GM12878 (cell line): ENCODE data around the gene ANO1. TPM values are rescaled to one million over a fixed set of nuclear protein-coding genes. Genes with fewer than 3 reads are reported as not detected.

Experiments
- ATAC-seq: fragments of 200-7000 bp; cut with Tn5 transposase; 3 replicates; pipeline ENCODE4 v1.9.1; 2020; ENCODE audit warnings: mild to moderate bottlenecking, moderate library complexity
- BruUV-seq: library from RNA; stranded (reverse); fragments of 400-500 nt; replicated peaks from 2 replicates; lab custom pipeline; 2021; lab: Mats Ljungman, UMichigan
- CTCF ChIA-PET: fragments of 300-600 bp; sonication (Branson Sonifier 250); formaldehyde crosslinking; extraction: SDS; loops from one replicate; lab custom pipeline; 2021; ENCODE audit warnings: inconsistent platforms; lab: Yijun Ruan, JAX
- POLR2A ChIA-PET: fragments of 350-600 bp; formaldehyde crosslinking; extraction: SDS; loops from one replicate; lab custom pipeline; 2021; ENCODE audit warnings: inconsistent platforms; lab: Charles Lee
- RAD21 ChIA-PET: fragments of 300-600 bp; sonication (Branson Sonifier 250); formaldehyde crosslinking; loops from one replicate; lab custom pipeline; 2023; ENCODE audit warnings: antibody characterized with exemption; ENCODE audit not compliant: unreplicated experiment; lab: Charles Lee
- SMC1A ChIA-PET: fragments of 300-600 bp; sonication (Branson Sonifier 250); formaldehyde crosslinking; loops from one replicate; lab custom pipeline; 2023; ENCODE audit not compliant: unreplicated experiment, uncharacterized antibody; lab: Charles Lee
- DNase-seq: peaks from one replicate; pipeline ENCODE4 v3.0.0-alpha.2; 2011; ENCODE audit warnings: low read depth, low spot score
- FAIRE-seq: peaks from 3 replicates; lab custom pipeline; 2011; peaks lifted over from hg19 to GRCh38; lab: Jason Lieb, UNC
- H2AFZ ChIP-seq: 2 replicates; pipeline ENCODE4 v1.6.0; 2011; ENCODE audit warnings: low read depth, low read length, control low read depth; ENCODE audit not compliant: control insufficient read depth
- H3K27ac ChIP-seq: 2 replicates; pipeline ENCODE4 v1.5.1; 2011; ENCODE audit warnings: control low read depth; ENCODE audit not compliant: control insufficient read depth, insufficient read depth
- H3K27me3 ChIP-seq, 2 experiments: replicated peaks in 1 of 2; 2 replicates each; pipeline versions ENCODE4 v1.6.0 to v1.6.1; 2011; ENCODE audit warnings: low read length in 1 of 2; ENCODE audit not compliant: control insufficient read depth in 2 of 2, insufficient read depth in 2 of 2
- H3K36me3 ChIP-seq, 2 experiments: 2 replicates each; pipeline ENCODE4 v1.5.1; 2011; ENCODE audit warnings: low read length in 1 of 2; ENCODE audit not compliant: control insufficient read depth in 2 of 2, insufficient read depth in 2 of 2
- H3K4me1 ChIP-seq: 2 replicates; pipeline ENCODE4 v1.6.1; 2011; ENCODE audit warnings: mild to moderate bottlenecking, low read length, moderate library complexity, mixed read lengths; ENCODE audit not compliant: control insufficient read depth, insufficient read depth
- H3K4me2 ChIP-seq: 2 replicates; pipeline ENCODE4 v1.6.0; 2011; ENCODE audit warnings: control low read depth; ENCODE audit not compliant: control insufficient read depth, insufficient read depth
- H3K4me3 ChIP-seq: fragments of 200-600 bp; sonication (generic); 2 replicates; pipeline ENCODE4 v1.5.1; 2016
- H3K79me2 ChIP-seq: 2 replicates; pipeline ENCODE4 v1.6.0; 2011; ENCODE audit warnings: low read length; ENCODE audit not compliant: control insufficient read depth, insufficient read depth
- H3K9ac ChIP-seq: 2 replicates; pipeline ENCODE4 v1.8.0; 2011; ENCODE audit warnings: low read length, control low read depth, mixed read lengths; ENCODE audit not compliant: control insufficient read depth, insufficient read depth
- H3K9me3 ChIP-seq: replicated peaks from 3 replicates; pipeline ENCODE4 v1.5.1; 2011; ENCODE audit warnings: mild to moderate bottlenecking, low read length; ENCODE audit not compliant: control insufficient read depth, insufficient read depth
- H4K20me1 ChIP-seq: 2 replicates; pipeline ENCODE4 v1.6.0; 2011; ENCODE audit not compliant: control insufficient read depth, insufficient read depth
- ATF7 ChIP-seq: fragments of 450-650 bp; IDR thresholded peaks from 2 replicates; pipeline ENCODE4 v1.6.1; 2016; ENCODE audit warnings: low read depth, mild to moderate bottlenecking
- CEBPB ChIP-seq, 2 experiments: fragments of 150-350 bp in 1 of 2; IDR thresholded peaks; 2 replicates each; pipeline ENCODE4 v1.6.1; 2012 to 2014; ENCODE audit warnings: low read depth in 2 of 2, low read length in 2 of 2, borderline replicate concordance in 1 of 2, inconsistent platforms in 1 of 2
- CREB1 ChIP-seq: IDR thresholded peaks from 2 replicates; pipeline ENCODE4 v1.6.1; 2012; ENCODE audit warnings: low read depth, mild to moderate bottlenecking, inconsistent platforms
- ESRRA ChIP-seq: IDR thresholded peaks from 2 replicates; pipeline ENCODE4 v1.6.1; 2012; ENCODE audit warnings: mild to moderate bottlenecking, low read length, improper control_type of control experiment
- KAT2A ChIP-seq: conservative IDR thresholded peaks from 2 replicates; pipeline ENCODE4 v1.6.1; 2011; ENCODE audit warnings: low read depth, low read length; ENCODE audit not compliant: control insufficient read depth
- TBL1XR1 ChIP-seq: IDR thresholded peaks from 2 replicates; pipeline ENCODE4 v1.6.1; 2012; ENCODE audit warnings: low read depth, low read length, improper control_type of control experiment
- ZSCAN29 ChIP-seq: fragments of 450-650 bp; IDR thresholded peaks from 2 replicates; pipeline ENCODE4 v1.6.1; 2017; ENCODE audit warnings: mild to moderate bottlenecking, moderate library complexity
- WGBS: methylation state at CpG from one replicate; pipeline ENCODE4 v1.1.6; 2016; ENCODE audit warnings: low lambda C conversion rate; ENCODE audit not compliant: insufficient replicate concordance, insufficient coverage; ENCODE audit errors: missing lambda C conversion rate; 5-methylcytosine and 5-hydroxymethylcytosine counted together
- in situ Hi-C: fragments of 300-500 bp; cut with MboI; formaldehyde crosslinking; loops from 9 replicates; pipeline ENCODE4 v1.14.3; 2018; ENCODE audit warnings: mixed read lengths
- intact Hi-C: fragments of 100-400 bp; cut with micrococcal nuclease; formaldehyde crosslinking; loops from one replicate; pipeline ENCODE4 v1.14.2; 2022; ENCODE audit not compliant: unreplicated experiment
- polyA plus RNA-seq, 11 experiments: library from polyadenylated mRNA; depleted of rRNA in 4 of 11; unstranded in 6 of 11; stranded (reverse) in 5 of 11; fragments of >200 nt; fragmentation: Nextera tagmentation in 4 of 11; fragmentation: Illumina TruSeq in 1 of 11; extraction: Ambion mirVana in 4 of 11; extraction: Trizol in 1 of 11; gene quantifications; 1 replicate in 1 of 11; 2 replicates in 10 of 11; pipeline versions ENCODE4 v1.2.1 to v1.2.3, GENCODE V29; 2011 to 2016; ENCODE audit warnings: inconsistent platforms in 2 of 11, missing spikeins in 2 of 11, low read depth in 1 of 11
- total RNA-seq, 4 experiments: library from RNA; depleted of rRNA in 3 of 4; stranded (reverse); fragments of >200 nt in 3 of 4; fragmentation: Illumina TruSeq in 1 of 4; extraction: Trizol in 1 of 4; gene quantifications; 2 replicates each; pipeline versions ENCODE4 v1.2.1 to v1.2.3, GENCODE V29; 2013 to 2021

Gene ANO1
- total and polyA plus RNA-seq, 10 of the 15 experiments (the other 5 are each of a cell fraction or from before 2014, with no cell fraction given), result 0.01 to 0.38 (median 0.06) TPM; not detected in 7

- TF ChIP-seq ESRRA (no peak), ZSCAN29 (no peak), TBL1XR1 (no peak), ATF7 (no peak), CEBPB (IDR thresholded peaks at IDR 0.05; ENCODE audit: borderline replicate concordance in 1 of 2, low read depth in 2 of 2, low read length in 2 of 2) (no peak)
These were observed 38.4 kb downstream of the ANO1 start (continued) for GRCh38 chr11:70116386-70117065.

- ATAC-seq (no peak), FAIRE-seq (no peak), DNase-seq (no peak)
- POLR2A ChIA-PET, result no interaction called here
- no peaks in the 10 kb centered on the region for H3K36me3 ChIP-seq
- no peaks in the 10 kb centered on the region for H3K79me2 ChIP-seq
- SMC1A ChIA-PET, result no interaction called here
- H3K4me2 ChIP-seq, result no peak overlapping the region
- H3K9me3 ChIP-seq, result no peaks in the 10 kb centered on the region
- H3K4me1 ChIP-seq, result no peaks in the 10 kb centered on the region
- intact Hi-C loops, result no loop called here
- CTCF ChIA-PET, result no interaction called here
- 27% methylated on average over 7 of the region's 7 CpGs for WGBS
- no peak overlapping the region for H2AFZ ChIP-seq
- no peak overlapping the region for H3K27ac ChIP-seq
- H4K20me1 ChIP-seq, result no peaks in the 10 kb centered on the region
- no peak for TF ChIP-seq KAT2A
- TF ChIP-seq CREB1, result no peak
- no TSS peak for BruUV-seq
- no peak overlapping the region for H3K9ac ChIP-seq
- H3K27me3 ChIP-seq, result peaks cover 0 to 1% of the 10 kb centered on the region in 2 experiments; a peak in 1 of 4 replicates
- RAD21 ChIA-PET, result no interaction called here
- in situ Hi-C loops, result no loop called here
- no peak overlapping the region for H3K4me3 ChIP-seq
These were observed 39.5 kb downstream of the ANO1 start for GRCh38 chr11:70117567-70118145.
